Urothelium cell line (cell line): ENCODE data around the gene DDR1.

Experiments
- DNase-seq: peaks from one replicate; pipeline ENCODE4 v3.0.0; 2011; ENCODE audit warnings: low spot score, mixed read lengths
- FAIRE-seq: peaks from 2 replicates; lab custom pipeline; 2011; peaks lifted over from hg19 to GRCh38; lab: Jason Lieb, UNC

DDR1 gene

GRCh38 chr6:30879684-30880427 is 4.5 kb upstream of the DDR1 start:
- DNase-seq (no peak), FAIRE-seq (no peak)

DNA sequence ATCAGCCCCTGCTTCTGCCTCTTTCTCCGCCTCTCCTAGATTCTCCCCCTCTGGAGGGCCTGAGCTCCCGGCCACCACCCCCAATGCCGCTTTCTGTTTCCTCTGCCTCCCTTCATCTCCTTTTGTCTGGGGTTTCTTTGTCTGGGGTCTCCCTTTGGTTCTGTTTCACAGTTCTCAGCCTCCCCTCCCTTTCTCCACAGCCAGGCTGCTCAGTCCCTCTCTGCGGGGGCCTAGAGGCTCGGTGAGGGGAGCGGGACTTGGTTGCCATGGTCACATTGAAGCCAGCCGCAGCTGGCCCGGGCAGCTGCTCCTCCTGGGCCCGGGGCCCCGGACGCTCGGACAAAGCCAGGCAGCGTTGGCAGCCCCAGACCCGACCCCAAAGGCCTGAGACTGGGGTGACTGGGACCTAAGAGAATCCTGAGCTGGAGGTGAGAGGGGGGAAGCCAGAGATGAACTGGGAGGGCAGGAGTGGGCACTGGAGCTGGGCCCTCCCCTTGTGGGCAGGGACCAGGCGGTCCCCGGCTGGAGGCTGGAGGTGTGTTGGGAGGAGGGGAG is 3.5 kb upstream of the DDR1 start:
- no peak for DNase-seq
- FAIRE-seq = no peak

- DNase-seq = peak; percentile 47
- no peak for FAIRE-seq
Observed at GRCh38 chr6:30881392-30882203, 2.7 kb upstream of the DDR1 start.

DNA sequence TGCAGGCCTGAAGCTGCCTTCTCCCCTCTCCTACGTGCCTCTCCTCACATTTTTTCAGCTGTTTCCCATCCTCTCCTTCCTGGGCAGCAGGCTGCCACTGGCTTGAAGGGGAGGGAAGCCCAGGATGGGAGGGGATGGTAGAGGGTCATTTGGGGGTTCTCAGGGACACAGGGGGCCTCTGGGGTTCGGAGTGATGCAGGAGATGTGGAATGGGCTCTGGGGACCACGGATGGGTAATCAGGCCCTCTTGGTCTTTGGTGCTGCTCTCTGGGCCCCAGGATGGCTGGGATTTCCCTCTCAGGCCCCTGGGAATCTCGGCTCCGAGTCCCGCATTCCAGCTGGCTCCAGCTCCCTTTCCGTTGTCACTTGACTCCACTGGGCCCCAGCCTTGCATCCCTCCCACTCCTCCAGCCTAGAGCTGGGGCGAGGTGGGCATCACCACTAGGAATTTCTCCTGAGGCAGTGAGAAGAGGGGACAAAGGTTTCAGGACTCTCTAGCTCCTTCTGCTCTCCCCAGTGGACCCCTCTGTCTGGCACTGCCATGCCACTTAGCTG is 2.0 kb upstream of the DDR1 start:
- DNase-seq (no peak), FAIRE-seq (no peak)

- FAIRE-seq = no peak
- peak; percentile 50 for DNase-seq
Observed at GRCh38 chr6:30882759-30883684, 1.3 kb upstream of the DDR1 start.

GRCh38 chr6:30884521-30885480 is 482 bp downstream of the DDR1 start:
- DNase-seq = peak; percentile 51
- no peak for FAIRE-seq

DNA sequence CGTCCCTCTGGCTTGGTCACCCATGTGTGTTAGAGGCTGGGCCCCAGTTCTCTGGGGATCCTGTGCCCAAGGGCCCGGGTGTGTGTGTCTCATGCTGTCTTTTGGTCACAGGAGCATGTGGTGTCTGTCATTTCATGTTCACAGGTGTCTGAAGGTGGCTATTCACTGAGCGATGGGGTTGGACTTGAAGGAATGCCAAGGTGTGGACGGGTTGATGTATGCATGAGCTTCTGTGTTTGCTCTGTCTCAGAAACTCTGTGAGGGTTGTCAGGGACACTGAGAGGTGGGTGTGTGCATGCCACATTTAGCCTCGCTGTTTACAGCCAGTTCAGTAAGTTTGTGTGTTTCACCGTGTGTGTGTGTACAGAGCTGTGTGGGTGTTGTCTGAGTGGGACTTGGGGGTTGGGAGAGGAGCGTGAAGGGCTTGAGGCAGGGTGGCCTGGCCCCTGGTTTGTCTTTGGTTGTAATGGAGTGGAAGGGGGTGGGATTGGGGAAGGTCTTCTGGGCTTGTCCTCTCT is 1.2 kb downstream of the DDR1 start:
- DNase-seq (no peak), FAIRE-seq (no peak)

DNA sequence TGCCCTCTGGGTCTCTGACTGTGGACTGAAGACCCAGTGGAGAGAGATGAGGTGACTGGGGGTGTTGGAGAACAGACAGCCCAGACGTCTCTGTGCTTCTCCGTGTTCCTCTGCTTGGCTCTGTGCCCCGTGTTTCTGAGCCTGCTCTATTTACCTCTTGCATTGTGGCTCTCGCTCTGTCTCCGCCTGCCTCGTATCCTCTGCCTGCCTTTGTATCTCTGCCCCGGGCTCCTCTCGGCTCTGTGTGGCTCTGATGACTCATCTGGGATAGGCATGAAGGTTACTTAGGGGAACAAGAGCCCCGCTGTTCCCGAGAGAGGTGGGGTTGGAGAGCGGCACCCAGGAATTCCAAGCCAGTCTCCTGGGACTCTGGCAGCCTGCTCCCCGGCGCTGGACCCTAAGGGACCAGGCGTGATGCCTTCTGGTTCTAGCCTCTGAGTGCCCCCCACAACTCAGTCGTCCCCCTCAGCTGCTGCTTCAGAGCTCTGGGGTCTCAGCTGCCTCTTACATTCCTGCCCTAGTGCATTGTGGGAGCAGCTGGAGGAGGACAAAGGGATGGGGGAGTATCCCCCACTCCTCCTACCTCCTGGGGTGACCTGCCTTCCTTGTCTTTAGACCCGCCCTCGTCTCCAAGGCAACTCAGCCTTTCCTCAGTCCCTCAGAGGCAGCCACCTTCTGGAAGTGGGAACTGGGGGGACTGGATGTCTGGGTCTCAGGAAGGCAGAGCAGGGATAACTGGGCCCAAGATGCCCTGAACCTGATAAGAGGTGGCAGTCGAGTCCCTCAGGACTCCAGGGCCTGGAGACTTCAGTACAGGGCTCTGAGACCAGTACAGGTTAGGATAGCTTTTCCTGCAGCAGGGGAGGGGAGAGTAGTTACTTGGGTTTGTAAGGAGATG is 1.9 kb downstream of the DDR1 start:
- no peak for FAIRE-seq
- DNase-seq = peak; percentile 91

DNA sequence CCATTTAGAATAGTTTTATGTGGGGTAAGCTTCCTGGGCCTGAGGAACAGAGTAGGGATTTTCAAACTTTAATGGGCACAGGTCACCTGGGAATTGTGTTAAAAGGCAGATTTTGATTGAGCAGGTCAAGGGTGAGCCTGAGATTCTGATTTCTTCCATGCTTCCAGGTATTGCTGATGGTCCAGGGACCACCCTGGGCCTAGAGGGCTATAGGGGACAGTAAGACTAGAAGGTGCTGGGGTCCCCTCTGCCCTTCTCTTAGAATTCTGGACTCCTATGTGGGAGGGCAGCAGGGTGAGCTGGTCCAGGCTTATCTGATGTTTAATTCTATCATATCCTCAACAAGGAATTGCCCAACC is 2.6 kb downstream of the DDR1 start:
- no peak for DNase-seq
- no peak for FAIRE-seq

DNA sequence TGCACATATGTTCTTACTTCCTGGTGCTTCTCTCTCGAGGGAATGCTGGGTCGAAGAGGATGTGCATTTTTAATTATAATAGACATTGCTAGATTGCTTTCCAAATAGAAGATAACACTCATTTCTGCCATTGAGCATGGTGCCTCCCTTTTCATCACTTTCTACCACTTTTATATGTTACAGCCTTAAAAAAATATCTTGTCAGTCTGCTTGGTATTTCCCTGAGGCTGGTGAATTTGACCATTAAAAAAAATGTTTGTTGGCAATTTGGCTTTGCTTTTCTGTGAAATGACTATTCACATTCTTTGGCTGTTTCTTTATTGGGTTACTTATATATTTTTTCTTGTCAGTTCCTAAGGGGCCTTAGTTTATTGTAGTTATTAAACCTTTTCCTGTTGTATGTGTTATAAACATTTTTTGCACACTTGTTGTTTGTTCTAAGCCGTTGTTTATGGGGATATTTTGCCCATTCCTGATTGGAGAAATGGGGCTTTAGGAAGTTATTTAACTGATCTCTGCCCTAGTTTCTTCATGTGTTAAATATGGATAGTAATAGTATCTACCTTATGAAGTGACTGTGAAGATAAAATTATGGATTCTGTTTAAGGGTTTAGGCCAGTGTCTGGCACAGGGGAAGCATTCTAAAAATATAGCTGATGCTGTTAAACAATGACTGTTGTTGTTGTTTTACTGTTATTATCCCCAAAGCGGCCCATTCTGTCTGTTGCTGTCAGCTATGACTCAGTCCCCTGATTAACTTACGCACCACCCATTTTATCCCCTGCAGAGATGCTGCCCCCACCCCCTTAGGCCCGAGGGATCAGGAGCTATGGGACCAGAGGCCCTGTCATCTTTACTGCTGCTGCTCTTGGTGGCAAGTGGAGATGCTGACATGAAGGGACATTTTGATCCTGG is 3.8 kb downstream of the DDR1 start:
- FAIRE-seq (no peak), DNase-seq (no peak)

- FAIRE-seq (no peak), DNase-seq (no peak)
Observed at GRCh38 chr6:30888816-30889495, 4.6 kb downstream of the DDR1 start.

GRCh38 chr6:30889496-30889885 is 5.2 kb downstream of the DDR1 start:
- DNase-seq (no peak), FAIRE-seq (no peak)

DNA sequence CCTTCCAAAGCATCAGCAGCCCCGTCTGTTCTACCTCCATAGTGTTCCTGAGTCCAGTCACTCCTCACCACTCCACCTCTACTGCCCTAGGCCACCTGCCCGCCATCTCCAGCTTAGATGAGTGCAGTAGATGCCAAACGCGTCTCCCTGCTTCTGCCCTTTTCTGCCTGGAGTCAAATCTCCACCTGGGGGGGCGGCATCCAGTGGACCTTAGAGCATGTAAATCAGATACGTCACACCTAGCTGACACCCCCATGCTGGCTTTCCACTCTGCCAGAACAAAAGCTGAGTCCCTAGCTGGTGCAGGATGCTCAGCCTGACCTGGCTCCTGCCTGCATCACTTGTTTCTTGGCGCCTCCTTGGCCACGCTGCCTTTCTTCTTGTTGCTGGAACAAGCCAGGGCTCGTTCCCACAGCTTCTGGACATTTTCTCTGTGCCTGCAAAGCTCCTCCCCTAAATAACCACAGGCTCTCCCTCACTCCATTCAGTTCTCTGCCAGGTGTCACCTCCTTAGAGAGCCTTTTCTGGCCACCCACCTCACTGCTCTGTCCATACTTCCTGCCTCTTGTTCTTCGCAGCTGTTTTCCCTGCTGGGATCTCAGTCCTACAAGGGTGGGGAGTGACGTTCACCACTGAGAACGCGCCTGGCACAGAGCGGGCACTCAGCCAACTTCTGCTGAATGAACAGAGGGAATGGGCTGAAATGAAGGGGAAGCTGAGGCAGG is 5.8 kb downstream of the DDR1 start:
- DNase-seq (peak; percentile 39), FAIRE-seq (no peak)

GRCh38 chr6:30890646-30891449 is 6.5 kb downstream of the DDR1 start:
- FAIRE-seq = no peak
- no peak for DNase-seq

DNA sequence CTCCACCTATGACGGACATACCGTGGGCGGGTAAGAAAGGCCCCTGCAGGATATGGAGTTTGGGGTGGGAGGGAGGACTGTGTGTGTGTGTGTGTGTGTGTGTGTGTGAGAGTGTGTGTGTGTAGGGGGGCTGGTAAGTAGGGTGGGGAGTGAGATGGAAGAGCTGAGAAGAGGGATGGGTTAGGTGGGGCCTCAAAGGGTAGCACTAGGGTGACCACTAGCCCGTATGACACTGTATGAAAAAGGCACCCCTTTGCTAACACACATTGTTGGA is 7.1 kb downstream of the DDR1 start:
- DNase-seq (no peak), FAIRE-seq (no peak)
